H1 (cell line): ENCODE results near the gene PRR7. TPM values are rescaled to one million over a fixed set of nuclear protein-coding genes. Genes with fewer than 3 reads are reported as not detected.

Source experiments
- BRCA1 ChIP-seq: IDR thresholded peaks from 2 replicates; pipeline ENCODE4 v1.6.1; 2012; ENCODE audit warnings: low read depth, low read length, improper control_type of control experiment
- CHD1 ChIP-seq: IDR thresholded peaks from 2 replicates; pipeline ENCODE4 v1.6.1; 2012; ENCODE audit warnings: low read depth, low read length, improper control_type of control experiment
- CHD2 ChIP-seq: IDR thresholded peaks from 2 replicates; pipeline ENCODE4 v1.6.1; 2012; ENCODE audit warnings: low read length, improper control_type of control experiment
- CREB1 ChIP-seq: IDR thresholded peaks from 2 replicates; pipeline ENCODE4 v1.6.1; 2012; ENCODE audit warnings: inconsistent platforms
- EGR1 ChIP-seq: IDR thresholded peaks from 2 replicates; pipeline ENCODE4 v1.6.1; 2011; ENCODE audit warnings: low read depth, low read length, borderline replicate concordance
- GABPA ChIP-seq: IDR thresholded peaks from 2 replicates; pipeline ENCODE4 v1.6.1; 2011; ENCODE audit warnings: mild to moderate bottlenecking, low read length, moderate library complexity, borderline replicate concordance; ENCODE audit not compliant: insufficient read depth
- HDAC2 ChIP-seq, 2 experiments: fragments of 300-600 bp in 1 of 2; sonication (generic) in 1 of 2; IDR thresholded peaks; 2 replicates each; pipeline ENCODE4 v1.6.1; 2011 to 2012; ENCODE audit warnings: low read depth in 2 of 2, low read length in 2 of 2, mild to moderate bottlenecking in 2 of 2, moderate library complexity in 2 of 2, borderline replicate concordance in 1 of 2, inconsistent platforms in 1 of 2
- HDAC6 ChIP-seq: IDR thresholded peaks from one replicate; pipeline ENCODE4 v1.7.1; 2012; ENCODE audit warnings: low read depth, mild to moderate bottlenecking, inconsistent platforms, low read length, moderate library complexity
- KDM1A ChIP-seq: fragments of 200-600, 300-600 bp; sonication (generic); IDR thresholded peaks from 2 replicates; pipeline ENCODE4 v1.7.1; 2016; ENCODE audit warnings: mild to moderate bottlenecking, low read length, borderline replicate concordance
- KDM4A ChIP-seq: IDR thresholded peaks from one replicate; pipeline ENCODE4 v1.7.1; 2012; ENCODE audit warnings: low read depth, mild to moderate bottlenecking, moderate library complexity, low read length, inconsistent platforms; ENCODE audit not compliant: severe bottlenecking
- NANOG ChIP-seq: IDR thresholded peaks from 2 replicates; pipeline ENCODE4 v1.6.1; 2011; ENCODE audit warnings: low read length, low read depth, mild to moderate bottlenecking, inconsistent platforms; ENCODE audit not compliant: insufficient read depth, poor library complexity, severe bottlenecking
- SIN3A ChIP-seq, 2 experiments: IDR thresholded peaks in 1 of 2; conservative IDR thresholded peaks in 1 of 2; 2 replicates each; pipeline ENCODE4 v1.6.1; 2011 to 2012; ENCODE audit warnings: low read length in 2 of 2, improper control_type of control experiment in 1 of 2, low read depth in 1 of 2, mild to moderate bottlenecking in 1 of 2
- SP1 ChIP-seq: IDR thresholded peaks from 2 replicates; pipeline ENCODE4 v1.6.1; 2011; ENCODE audit warnings: low read depth, low read length
- TAF1 ChIP-seq: IDR thresholded peaks from 2 replicates; pipeline ENCODE4 v1.6.1; 2011; ENCODE audit warnings: mild to moderate bottlenecking, low read depth, low read length
- TAF7 ChIP-seq: optimal IDR thresholded peaks from 2 replicates; pipeline ENCODE3; 2011; ENCODE audit warnings: low read depth, mild to moderate bottlenecking, inconsistent platforms, low read length, moderate library complexity, borderline replicate concordance
- TCF12 ChIP-seq: IDR thresholded peaks from 2 replicates; pipeline ENCODE4 v1.6.1; 2011; ENCODE audit warnings: low read depth, mild to moderate bottlenecking, low read length
- YY1 ChIP-seq: IDR thresholded peaks from 2 replicates; pipeline ENCODE4 v1.6.1; 2011; ENCODE audit warnings: low read depth, mild to moderate bottlenecking, low read length
- polyA plus RNA-seq, 7 experiments: library from polyadenylated mRNA; depleted of rRNA in 3 of 7; stranded (reverse) in 5 of 7; unstranded in 2 of 7; fragments of >200 nt in 5 of 7; fragments of 200-250 nt in 2 of 7; gene quantifications; 1 replicate in 5 of 7; 2 replicates in 1 of 7; 4 replicates in 1 of 7; pipeline versions ENCODE4 v1.2.1 to v1.2.3, GENCODE V29; 2011 to 2013; ENCODE audit warnings: missing spikeins in 2 of 7, mixed read lengths in 2 of 7
- total RNA-seq: library from RNA; stranded (reverse); fragmentation: NEBNext Ultra II Directional; extraction: Animal tissue kit (Norgen Biotek cat#: 25700); gene quantifications from 2 replicates; pipeline ENCODE4 v1.2.1, GENCODE V29; 2021
- TF ChIP-seq, protein P1 (sequence below), 3 experiments: IDR thresholded peaks; 1 replicate in 2 of 3; 2 replicates in 1 of 3; pipeline versions ENCODE4 v1.5.1 to v1.6.1; 2011; ENCODE audit warnings: low read length in 3 of 3, mild to moderate bottlenecking in 3 of 3, inconsistent platforms in 2 of 3, low read depth in 1 of 3, moderate library complexity in 1 of 3; ENCODE audit not compliant: insufficient read depth in 1 of 3; ENCODE audit errors: control extremely low read depth in 1 of 3
- TF ChIP-seq, protein P2 (sequence below): IDR thresholded peaks from 2 replicates; pipeline ENCODE4 v1.6.1; 2012; ENCODE audit warnings: inconsistent platforms
- TF ChIP-seq, protein P3 (sequence below): IDR thresholded peaks from 2 replicates; pipeline ENCODE4 v1.6.1; 2012; ENCODE audit warnings: inconsistent platforms

PRR7 gene
- total and polyA plus RNA-seq, 2 of the 8 experiments (the other 6 are each of a cell fraction or from before 2014, with no cell fraction given): 8.0 to 11.8 TPM

DNA sequence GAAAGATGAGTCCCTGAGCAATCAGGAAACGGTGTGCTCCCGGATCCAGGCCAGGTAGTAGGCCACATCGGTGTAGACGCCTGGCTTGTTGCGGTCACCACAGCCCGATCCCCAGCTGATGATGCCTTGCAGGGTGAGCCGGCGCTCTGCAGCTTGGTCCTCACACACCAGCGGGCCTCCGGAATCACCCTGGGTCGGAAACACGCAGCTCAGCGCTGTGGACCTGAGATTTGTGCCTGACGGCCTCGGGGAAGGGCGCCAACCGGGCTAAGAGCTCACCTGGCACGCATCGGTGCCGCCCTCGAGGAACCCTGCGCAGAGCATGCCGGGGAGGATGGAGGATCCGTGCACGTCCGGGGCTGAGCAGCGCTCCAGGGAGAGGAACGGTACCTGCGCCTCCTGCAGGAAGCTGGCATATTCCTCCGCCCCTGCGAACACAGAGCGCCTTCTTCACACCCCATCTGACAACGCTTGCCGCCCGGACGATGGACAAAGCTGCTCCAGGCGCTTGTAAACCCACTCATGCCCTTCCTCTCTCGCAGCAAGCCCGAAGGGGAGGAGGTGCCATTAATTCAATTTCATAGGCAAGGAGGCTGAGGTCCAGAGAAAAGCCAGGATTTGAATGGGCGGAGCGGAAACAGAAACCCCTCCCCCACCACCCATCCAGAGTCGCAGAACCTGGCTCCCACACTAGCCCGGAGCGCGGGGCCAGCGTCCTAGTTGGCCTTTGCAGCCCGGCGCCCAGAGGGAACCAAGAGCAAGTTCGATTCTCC is 44.2 kb upstream of the PRR7 start (continued):
- TF ChIP-seq, protein P1, sequence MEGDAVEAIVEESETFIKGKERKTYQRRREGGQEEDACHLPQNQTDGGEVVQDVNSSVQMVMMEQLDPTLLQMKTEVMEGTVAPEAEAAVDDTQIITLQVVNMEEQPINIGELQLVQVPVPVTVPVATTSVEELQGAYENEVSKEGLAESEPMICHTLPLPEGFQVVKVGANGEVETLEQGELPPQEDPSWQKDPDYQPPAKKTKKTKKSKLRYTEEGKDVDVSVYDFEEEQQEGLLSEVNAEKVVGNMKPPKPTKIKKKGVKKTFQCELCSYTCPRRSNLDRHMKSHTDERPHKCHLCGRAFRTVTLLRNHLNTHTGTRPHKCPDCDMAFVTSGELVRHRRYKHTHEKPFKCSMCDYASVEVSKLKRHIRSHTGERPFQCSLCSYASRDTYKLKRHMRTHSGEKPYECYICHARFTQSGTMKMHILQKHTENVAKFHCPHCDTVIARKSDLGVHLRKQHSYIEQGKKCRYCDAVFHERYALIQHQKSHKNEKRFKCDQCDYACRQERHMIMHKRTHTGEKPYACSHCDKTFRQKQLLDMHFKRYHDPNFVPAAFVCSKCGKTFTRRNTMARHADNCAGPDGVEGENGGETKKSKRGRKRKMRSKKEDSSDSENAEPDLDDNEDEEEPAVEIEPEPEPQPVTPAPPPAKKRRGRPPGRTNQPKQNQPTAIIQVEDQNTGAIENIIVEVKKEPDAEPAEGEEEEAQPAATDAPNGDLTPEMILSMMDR (IDR thresholded peaks at IDR 0.05; ENCODE audit: control extremely low read depth in 1 of 3, insufficient read depth in 1 of 3, low read depth in 1 of 3, low read length in 3 of 3): peak in 2 of 3 experiments; percentile 79 to 86; a peak in 3 of 4 replicates
- TF ChIP-seq TCF12 (no peak), YY1 (peak; percentile 72), BRCA1 (no peak), HDAC6 (no peak), EGR1 (0 out of 2 replicates have a peak, but pooled peaks have one; percentile 3), SIN3A (conservative IDR thresholded peaks at IDR 0.05 in 1 of 2, IDR thresholded peaks at IDR 0.05 in 1 of 2; ENCODE audit: low read depth in 1 of 2, low read length in 2 of 2) (peak in 1 of 2 experiments; percentile 75; a peak in 1 of 4 replicates), GABPA (0 out of 2 replicates have a peak, but pooled peaks have one; percentile 72), KDM4A (peak; percentile 59), SP1 (peak; percentile 35; the same call in 1 of the 2 replicates), CHD2 (peak; percentile 13; the same call in 1 of the 2 replicates), TAF1 (peak; percentile 48; the same call in 1 of the 2 replicates), KDM1A (peak; percentile 53; the same call in 1 of the 2 replicates), CHD1 (no peak), NANOG (no peak), HDAC2 (IDR thresholded peaks at IDR 0.05; ENCODE audit: borderline replicate concordance in 1 of 2, low read depth in 2 of 2, low read length in 2 of 2) (peak in 1 of 2 experiments; percentile 44; a peak in 2 of 4 replicates), TAF7 (peak; percentile 30), CREB1 (no peak)
- TF ChIP-seq, protein P2, sequence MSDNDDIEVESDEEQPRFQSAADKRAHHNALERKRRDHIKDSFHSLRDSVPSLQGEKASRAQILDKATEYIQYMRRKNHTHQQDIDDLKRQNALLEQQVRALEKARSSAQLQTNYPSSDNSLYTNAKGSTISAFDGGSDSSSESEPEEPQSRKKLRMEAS: peak; percentile 100
- TF ChIP-seq, protein P3, sequence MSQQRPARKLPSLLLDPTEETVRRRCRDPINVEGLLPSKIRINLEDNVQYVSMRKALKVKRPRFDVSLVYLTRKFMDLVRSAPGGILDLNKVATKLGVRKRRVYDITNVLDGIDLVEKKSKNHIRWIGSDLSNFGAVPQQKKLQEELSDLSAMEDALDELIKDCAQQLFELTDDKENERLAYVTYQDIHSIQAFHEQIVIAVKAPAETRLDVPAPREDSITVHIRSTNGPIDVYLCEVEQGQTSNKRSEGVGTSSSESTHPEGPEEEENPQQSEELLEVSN: peak; percentile 99
